Muscle layer of duodenum (tissue), 2 donors: ENCODE data around the gene KLHL33.

Experiments used
- H3K27ac ChIP-seq: one replicate; pipeline ENCODE4 v1.7.0; 2013; ENCODE audit warnings: mild to moderate bottlenecking, low read length
- H3K27me3 ChIP-seq: one replicate; pipeline ENCODE4 v1.7.0; 2013; ENCODE audit warnings: low read depth, mild to moderate bottlenecking, control low read depth, low read length
- H3K36me3 ChIP-seq, 2 donors: one replicate each; pipeline ENCODE4 v1.7.0; 2013; ENCODE audit warnings: low read length in 2 of 2, control low read depth in 1 of 2, mild to moderate bottlenecking in 1 of 2; ENCODE audit not compliant: insufficient read depth in 2 of 2, control insufficient read depth in 1 of 2
- H3K4me1 ChIP-seq, 2 donors: one replicate each; pipeline ENCODE4 v1.7.0; 2013; ENCODE audit warnings: low read length in 2 of 2, mild to moderate bottlenecking in 2 of 2, control low read depth in 1 of 2, moderate library complexity in 1 of 2; ENCODE audit not compliant: insufficient read depth in 2 of 2, control insufficient read depth in 1 of 2
- H3K4me3 ChIP-seq, 2 donors: one replicate each; pipeline ENCODE4 v1.7.0; 2013; ENCODE audit warnings: low read length in 2 of 2, low read depth in 1 of 2, mild to moderate bottlenecking in 1 of 2
- H3K9me3 ChIP-seq, 2 donors: one replicate each; pipeline ENCODE4 v1.7.0; 2013; ENCODE audit warnings: low read length in 2 of 2, control low read depth in 1 of 2, mild to moderate bottlenecking in 1 of 2; ENCODE audit not compliant: control insufficient read depth in 1 of 2
- donor health status: healthy.

KLHL33 gene

GRCh38 chr14:20435582-20436362 lies at the start of gene KLHL33:
Gene KLHL33, minus strand, starts transcription at chr14:20436166. Its CDS starts 355 bp downstream, at chr14:20435811.
- peak within 1 kb of the TSS; percentile 31 to 67 for H3K4me3 ChIP-seq
- no peak within 1 kb of the TSS for H3K27ac ChIP-seq
- H3K36me3 ChIP-seq: no peaks in the 10 kb centered on the region
- H3K27me3 ChIP-seq: no peaks in the 10 kb centered on the region
- H3K9me3 ChIP-seq: no peaks in the 10 kb centered on the region
- H3K4me1 ChIP-seq: peaks cover 0 to 9% of the 10 kb centered on the region in 2 donors

GRCh38 chr14:20482382-20482781 lies 46.4 kb upstream of the KLHL33 start:
- no peaks in the 10 kb centered on the region for H3K27me3 ChIP-seq

GRCh38 chr14:20478894-20479293 lies 42.9 kb upstream of the KLHL33 start:
- H3K27me3 ChIP-seq: no peaks in the 10 kb centered on the region
- no peak overlapping the region for H3K27ac ChIP-seq
- no peaks in the 10 kb centered on the region for H3K9me3 ChIP-seq
- H3K4me3 ChIP-seq: no peak overlapping the region
- H3K4me1 ChIP-seq: peaks cover 0 to 14% of the 10 kb centered on the region in 2 donors
- peaks cover 20 to 39% of the 10 kb centered on the region in 2 donors for H3K36me3 ChIP-seq

More at GRCh38 chr14:20482382-20482781, 46.4 kb upstream of the KLHL33 start:
- no peak overlapping the region for H3K27ac ChIP-seq
- no peak overlapping the region for H3K4me3 ChIP-seq
- H3K36me3 ChIP-seq: peaks cover 0 to 7% of the 10 kb centered on the region in 2 donors
- peaks cover 0 to 4% of the 10 kb centered on the region in 2 donors for H3K4me1 ChIP-seq
- H3K9me3 ChIP-seq: no peaks in the 10 kb centered on the region

- Histone ChIP-seq H3K4me3 (no peak overlapping the region), H3K4me1 (peaks cover 0 to 14% of the 10 kb centered on the region in 2 donors), H3K9me3 (no peaks in the 10 kb centered on the region), H3K27ac (peak overlapping the region; percentile 14), H3K27me3 (no peaks in the 10 kb centered on the region), H3K36me3 (peaks cover 20 to 39% of the 10 kb centered on the region in 2 donors)
Observed at GRCh38 chr14:20477211-20477876, 41.4 kb upstream of the KLHL33 start.

- H3K4me1 ChIP-seq: peaks cover 0 to 14% of the 10 kb centered on the region in 2 donors
- H3K27ac ChIP-seq: no peak overlapping the region
- H3K36me3 ChIP-seq: peaks cover 20 to 39% of the 10 kb centered on the region in 2 donors
- H3K9me3 ChIP-seq: no peaks in the 10 kb centered on the region
- no peaks in the 10 kb centered on the region for H3K27me3 ChIP-seq
- no peak overlapping the region for H3K4me3 ChIP-seq
Observed at GRCh38 chr14:20476776-20477175, 40.8 kb upstream of the KLHL33 start.

GRCh38 chr14:20472536-20473169 lies 36.7 kb upstream of the KLHL33 start:
- H3K36me3 ChIP-seq: peaks cover 20 to 35% of the 10 kb centered on the region in 2 donors
- H3K27me3 ChIP-seq: no peaks in the 10 kb centered on the region
- H3K9me3 ChIP-seq: no peaks in the 10 kb centered on the region
- H3K4me3 ChIP-seq: no peak overlapping the region
- H3K4me1 ChIP-seq: peaks cover 13 to 14% of the 10 kb centered on the region in 2 donors
- no peak overlapping the region for H3K27ac ChIP-seq

GRCh38 chr14:20470603-20470901 lies 34.6 kb upstream of the KLHL33 start:
- H3K36me3 ChIP-seq: peaks cover 10 to 14% of the 10 kb centered on the region in 2 donors
- H3K27me3 ChIP-seq: no peaks in the 10 kb centered on the region
- peak overlapping the region; percentile 65 to 89 for H3K4me3 ChIP-seq
- H3K4me1 ChIP-seq: peaks cover 0 to 14% of the 10 kb centered on the region in 2 donors
- peak overlapping the region; percentile 92 for H3K27ac ChIP-seq
- no peaks in the 10 kb centered on the region for H3K9me3 ChIP-seq

GRCh38 chr14:20469890-20470602 lies 34.1 kb upstream of the KLHL33 start:
- Histone ChIP-seq H3K4me3 (peak overlapping the region; percentile 65 to 89), H3K36me3 (peaks cover 10 to 11% of the 10 kb centered on the region in 2 donors), H3K9me3 (no peaks in the 10 kb centered on the region), H3K4me1 (peaks cover 0 to 14% of the 10 kb centered on the region in 2 donors), H3K27me3 (no peaks in the 10 kb centered on the region), H3K27ac (peak overlapping the region; percentile 92)

GRCh38 chr14:20469242-20469889 lies 33.4 kb upstream of the KLHL33 start, which contains the start of gene PNP:
Gene PNP, plus strand, starts transcription at chr14:20469406. Its CDS starts 119 bp downstream, at chr14:20469525.
- Histone ChIP-seq H3K27me3 (no peaks in the 10 kb centered on the region), H3K27ac (peak within 1 kb of the TSS; percentile 92), H3K9me3 (no peaks in the 10 kb centered on the region), H3K4me3 (peak within 1 kb of the TSS; percentile 65 to 89), H3K36me3 (peaks cover 3 to 4% of the 10 kb centered on the region in 2 donors), H3K4me1 (peaks cover 0 to 14% of the 10 kb centered on the region in 2 donors)

GRCh38 chr14:20468764-20469241 lies 32.8 kb upstream of the KLHL33 start:
- Histone ChIP-seq H3K27me3 (no peaks in the 10 kb centered on the region), H3K9me3 (no peaks in the 10 kb centered on the region), H3K27ac (peak overlapping the region; percentile 92), H3K36me3 (no peaks in the 10 kb centered on the region), H3K4me3 (peak overlapping the region; percentile 65 to 89), H3K4me1 (peaks cover 0 to 14% of the 10 kb centered on the region in 2 donors)
